DMS79 treated with DMSO at 0.1 percent for 48 hours (cell line): ENCODE results near the gene NRG3.

Experiments
- DNase-seq: peaks from one replicate; lab custom pipeline; 2025; lab: John Stamatoyannopoulos, UW

NRG3 gene

GRCh38 chr10:81884856-81885255 lies 9.9 kb downstream of the NRG3 start:
- DNase-seq: no peak

GRCh38 chr10:81885491-81885890 lies 10.5 kb downstream of the NRG3 start:
- no peak for DNase-seq

DNA sequence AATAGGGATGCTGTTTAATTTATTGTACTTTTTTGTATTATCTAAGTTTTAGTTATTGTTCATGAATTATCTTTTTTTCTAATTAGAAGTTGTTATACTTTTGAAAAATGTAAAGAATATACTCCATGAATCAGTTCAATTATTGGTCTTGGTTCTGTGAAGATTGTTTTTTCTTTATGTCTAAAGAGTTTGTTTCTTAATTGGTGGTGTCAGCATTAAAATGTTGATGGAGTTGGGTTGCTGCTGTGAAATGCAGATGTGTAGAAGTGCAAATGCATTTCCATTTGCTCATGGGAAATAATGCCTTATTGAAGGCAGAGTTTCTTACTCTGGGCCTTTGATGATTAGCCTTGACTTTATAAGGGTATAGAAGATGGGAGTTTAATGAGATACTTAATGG lies 11.9 kb downstream of the NRG3 start:
- DNase-seq: no peak

- DNase-seq: no peak
These were observed 14.3 kb downstream of the NRG3 start for GRCh38 chr10:81889181-81889769.

GRCh38 chr10:81894616-81895015 lies 19.6 kb downstream of the NRG3 start:
- no peak for DNase-seq

- DNase-seq: no peak
These were observed 23.5 kb downstream of the NRG3 start for GRCh38 chr10:81898518-81898917.

- no peak for DNase-seq
These were observed 26.0 kb downstream of the NRG3 start for GRCh38 chr10:81900989-81901388.

DNA sequence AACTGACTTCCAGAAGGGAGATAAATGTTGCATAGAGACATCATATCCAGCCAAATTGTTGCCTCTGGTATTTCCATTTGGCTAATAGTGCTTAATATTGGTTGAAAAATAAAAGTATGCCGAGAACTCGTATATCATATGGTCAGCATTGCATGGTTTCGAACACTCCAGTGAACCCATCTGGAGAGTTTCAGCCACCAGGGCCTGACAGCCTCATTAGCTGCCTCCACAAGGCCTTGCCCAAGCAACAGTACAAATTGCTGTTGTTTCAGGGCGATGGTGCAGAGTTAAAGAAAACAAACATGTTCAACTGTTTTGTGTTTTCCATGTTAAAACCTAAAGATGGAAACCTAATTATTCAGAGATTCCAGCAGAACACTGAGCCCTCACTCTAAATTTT lies 28.5 kb downstream of the NRG3 start:
- no peak for DNase-seq

DNA sequence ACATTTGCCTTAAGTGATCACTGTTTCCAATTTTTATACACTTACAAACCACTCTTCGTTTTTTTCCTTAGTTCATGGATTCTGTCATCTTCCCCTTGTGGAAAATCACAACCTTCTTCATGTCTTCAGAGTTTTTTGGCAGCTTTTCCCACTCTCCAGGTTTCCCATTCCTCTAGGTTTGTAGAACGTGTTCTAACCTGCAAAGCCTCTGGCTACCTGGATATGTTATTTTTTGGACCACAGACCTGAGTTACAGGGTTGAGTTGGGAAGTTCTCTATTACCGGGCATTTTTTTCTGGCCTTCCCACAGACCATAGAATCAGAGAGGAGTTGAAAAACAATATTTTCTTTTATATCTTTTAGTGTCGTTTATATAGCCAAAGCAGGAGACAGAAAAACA lies 30.2 kb downstream of the NRG3 start:
- no peak for DNase-seq

DNA sequence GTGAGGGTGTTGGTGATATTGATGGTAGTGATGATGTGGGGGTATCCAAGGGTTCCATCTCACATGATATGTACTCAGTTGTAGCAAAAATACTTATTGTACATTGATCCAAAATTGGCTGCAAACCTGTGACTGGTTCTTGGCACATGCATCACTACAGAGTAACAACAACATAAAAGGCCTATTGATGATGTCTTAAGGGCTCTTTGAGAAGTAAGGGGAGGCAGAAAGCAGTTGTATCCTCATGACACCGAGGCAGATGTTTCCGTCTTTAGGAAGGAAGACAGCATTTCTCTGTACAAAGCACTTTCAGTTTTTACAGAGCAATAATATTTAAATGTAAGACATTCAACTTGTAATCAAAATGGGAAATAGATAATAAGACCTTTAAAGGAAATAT lies 34.5 kb downstream of the NRG3 start:
- DNase-seq: no peak

DNA sequence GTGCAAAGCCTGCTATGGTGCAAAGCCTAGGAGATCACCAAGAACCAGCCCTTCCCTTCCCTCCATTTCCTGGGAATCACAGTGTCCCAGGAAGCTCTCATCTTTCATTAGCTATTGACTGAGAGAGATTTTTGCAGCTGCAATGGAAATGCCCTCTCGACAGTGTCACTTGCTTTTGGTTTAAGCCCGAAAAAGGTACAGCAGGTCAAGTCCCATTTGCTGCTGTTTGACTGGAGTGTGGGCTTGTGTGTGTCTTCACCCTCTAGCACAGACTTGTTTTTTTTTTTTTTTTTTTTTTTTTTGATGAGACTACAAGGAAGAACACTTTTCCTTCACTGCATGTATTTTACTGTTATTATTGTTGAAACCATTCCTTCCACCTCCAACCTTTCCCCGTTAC lies 36.3 kb downstream of the NRG3 start:
- DNase-seq: no peak

DNA sequence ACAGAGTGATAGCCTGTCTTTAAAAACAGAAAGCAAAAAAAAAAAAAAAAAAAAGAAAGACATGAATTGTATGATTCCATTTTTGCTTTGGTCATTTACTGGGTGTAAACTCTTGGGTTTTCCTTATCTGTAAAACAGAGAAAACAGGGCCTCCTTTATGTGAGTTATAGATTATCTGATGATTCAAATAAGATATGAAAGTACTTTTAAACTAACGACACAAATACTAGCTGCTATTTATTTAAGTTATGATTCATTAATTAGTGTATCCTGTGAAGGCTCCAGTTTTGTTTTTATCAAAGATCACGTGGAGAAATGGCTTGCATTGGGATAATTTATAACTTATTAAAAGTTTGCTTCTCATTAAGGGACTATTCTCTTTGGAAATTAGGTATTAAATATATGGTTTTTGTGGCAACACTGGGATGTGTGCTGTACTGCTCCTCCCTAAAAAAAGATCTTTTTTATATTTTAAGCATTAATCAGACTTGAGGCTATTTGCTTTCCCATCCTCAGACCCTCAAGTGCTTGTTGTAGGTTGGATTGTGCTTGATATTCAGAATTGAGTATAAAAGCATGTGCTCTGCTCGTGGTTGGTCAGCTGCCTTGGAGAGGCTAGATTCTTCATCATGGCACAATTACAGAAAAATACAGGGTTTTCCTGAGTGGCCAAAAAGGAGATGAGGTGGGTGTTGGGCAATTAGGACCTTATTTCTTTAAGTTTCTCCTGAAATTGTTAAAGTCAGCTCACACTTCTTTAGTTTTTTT lies 39.9 kb downstream of the NRG3 start:
- DNase-seq: no peak

DNA sequence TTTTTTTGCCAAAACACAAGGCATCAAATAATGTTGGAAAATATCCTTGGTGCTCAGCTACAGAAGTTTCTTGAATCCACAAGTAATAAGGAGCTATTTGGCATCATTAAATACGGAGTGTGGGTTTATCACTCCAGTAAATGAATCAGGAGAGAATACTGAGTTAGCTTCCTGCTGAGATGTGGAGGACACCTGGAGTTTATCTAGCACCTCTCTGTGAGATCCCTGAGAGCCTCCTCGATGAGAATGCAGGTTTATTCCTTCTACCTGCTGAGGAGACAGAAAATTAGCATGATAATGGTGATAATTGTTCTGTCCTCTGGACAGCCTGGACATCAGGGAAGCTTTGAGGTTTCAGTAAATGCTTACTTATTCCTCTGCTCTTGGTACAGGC lies 40.5 kb downstream of the NRG3 start:
- no peak for DNase-seq

DNA sequence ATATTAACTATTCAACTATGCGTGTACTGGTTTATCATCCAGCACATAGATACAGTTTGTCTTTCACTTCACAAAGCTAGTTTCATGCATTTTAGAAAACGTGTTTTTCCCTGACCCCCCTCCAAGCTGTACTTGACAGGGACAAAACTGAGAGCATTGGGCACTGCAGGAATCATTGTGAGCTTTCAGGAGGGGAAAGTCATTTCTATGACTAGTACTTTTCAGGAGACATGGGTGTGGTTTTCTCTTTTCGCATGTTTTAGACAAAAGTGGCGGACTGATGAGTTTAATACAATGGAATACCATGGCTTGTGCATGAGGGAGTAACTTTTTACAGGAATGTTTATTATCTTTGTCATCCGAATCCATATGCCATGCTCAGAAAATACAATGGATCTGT lies 42.7 kb downstream of the NRG3 start:
- no peak for DNase-seq

DNA sequence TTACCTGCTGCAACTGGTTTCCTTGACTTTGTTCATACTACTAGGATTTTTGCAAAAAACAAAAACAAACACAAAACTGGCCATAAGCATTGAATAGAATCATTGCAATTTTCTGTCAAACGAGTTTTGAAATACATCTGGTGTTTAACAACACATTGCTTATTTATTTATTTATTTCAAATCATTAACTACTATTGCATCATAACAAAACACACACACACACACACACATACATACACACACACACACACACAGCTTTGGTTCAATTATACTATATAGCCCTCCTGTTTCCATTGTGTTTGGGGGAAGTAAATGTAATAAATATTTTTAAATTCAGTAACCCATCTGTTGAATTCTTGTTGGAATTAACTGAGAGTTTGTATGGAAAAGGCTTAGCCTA lies 43.8 kb downstream of the NRG3 start:
- DNase-seq: no peak

DNA sequence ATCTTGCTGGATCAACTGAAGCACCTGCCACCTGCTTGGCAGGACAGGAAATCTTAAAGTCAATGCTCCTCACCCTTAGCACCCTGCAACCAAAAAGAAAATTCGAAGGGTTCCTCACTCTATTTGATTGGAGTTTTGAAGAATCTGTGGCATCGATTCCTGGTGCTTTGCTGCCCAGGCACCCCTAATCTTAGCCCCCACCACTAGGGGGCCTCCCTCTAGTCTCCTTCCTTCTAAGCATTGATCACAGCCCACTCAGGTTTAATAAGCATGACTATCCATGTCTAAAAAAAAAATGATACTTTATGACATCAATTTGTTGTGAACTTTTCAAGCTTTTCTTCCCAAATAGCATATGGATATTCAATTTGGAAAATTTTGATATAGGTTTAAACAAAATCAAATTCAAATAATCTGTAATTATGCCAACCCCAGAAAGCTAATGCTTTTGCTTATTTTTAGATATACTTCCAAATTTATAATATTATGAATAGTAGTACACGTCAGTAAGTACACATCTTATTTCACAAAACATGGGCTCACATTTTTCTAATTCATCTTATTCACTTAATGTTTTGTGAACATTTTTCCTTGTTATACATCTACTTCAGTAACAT lies 45.3 kb downstream of the NRG3 start:
- no peak for DNase-seq

DNA sequence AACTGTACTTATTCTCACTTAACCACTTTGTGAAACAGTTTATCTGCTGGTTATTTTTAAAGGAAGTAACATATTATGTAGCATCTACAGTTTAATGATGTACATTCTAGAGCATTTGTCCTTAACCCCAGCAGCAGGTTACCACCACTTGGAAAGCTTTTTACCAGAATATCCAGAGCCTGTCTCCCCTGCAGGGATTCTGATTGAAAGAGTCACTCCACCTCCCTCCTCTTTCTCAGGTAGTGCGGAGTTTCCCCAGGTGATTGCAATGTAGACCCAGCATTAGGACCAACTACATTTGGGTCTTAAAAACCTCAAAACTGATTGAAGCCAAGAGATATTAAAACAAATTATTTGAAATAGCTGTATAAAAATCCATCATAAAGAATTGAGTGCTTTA lies 53.1 kb downstream of the NRG3 start:
- DNase-seq: no peak

DNA sequence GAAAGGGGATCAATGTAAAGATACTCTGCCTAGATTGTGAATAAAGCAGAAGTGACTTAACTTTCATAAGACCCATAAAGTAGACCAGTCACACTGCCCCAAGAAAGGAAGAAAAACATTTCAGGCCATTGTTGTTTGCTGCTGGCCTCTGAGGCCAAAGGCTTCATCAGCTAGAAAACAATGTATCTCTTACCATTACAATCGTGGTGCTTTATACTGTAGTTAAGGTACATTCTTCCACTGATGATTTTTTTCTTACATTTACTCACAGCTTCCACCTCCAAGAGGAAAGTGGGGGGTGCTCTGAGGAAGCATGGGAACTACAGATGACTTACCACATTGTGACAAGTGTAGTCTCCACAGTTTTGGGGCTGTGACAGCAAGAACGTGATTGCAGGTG lies 68.6 kb downstream of the NRG3 start:
- DNase-seq: no peak

DNA sequence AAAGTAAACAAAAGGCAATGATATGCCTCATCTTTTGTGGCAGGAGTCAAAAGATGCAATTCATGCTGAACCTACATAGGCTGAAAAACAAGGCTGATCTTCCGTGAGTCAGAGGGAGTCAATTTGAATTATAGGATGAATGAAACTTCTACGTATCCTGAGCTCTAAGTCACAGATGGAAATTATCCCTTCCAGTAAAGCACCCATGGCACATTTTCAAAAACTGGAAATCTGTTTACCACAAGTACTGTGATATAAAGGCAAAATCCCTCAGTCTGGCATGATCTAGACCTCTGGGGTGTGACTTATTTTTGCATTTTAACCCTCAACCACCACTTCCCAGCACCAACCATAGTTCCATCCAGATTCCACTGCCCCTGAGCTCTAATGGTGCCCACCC lies 69.6 kb downstream of the NRG3 start:
- no peak for DNase-seq

DNA sequence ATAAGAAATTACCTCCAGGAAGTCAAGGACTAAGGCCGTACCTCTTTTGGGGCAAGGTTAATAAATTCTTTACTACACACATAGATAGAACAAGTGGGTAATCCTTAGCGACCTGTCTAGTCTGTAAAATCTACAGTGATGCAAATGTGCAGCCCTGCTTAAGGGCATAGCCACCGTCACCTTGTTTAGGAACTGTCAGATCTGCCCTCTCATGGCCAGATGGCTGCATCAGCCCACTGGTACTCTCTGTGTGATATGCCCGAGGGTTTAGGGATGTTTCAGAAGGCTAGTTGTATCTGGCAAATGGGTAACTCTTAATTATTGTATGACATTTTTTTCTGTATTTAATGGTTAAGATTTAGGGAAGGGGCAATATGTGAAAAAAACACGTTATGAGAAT lies 74.3 kb downstream of the NRG3 start:
- no peak for DNase-seq

DNA sequence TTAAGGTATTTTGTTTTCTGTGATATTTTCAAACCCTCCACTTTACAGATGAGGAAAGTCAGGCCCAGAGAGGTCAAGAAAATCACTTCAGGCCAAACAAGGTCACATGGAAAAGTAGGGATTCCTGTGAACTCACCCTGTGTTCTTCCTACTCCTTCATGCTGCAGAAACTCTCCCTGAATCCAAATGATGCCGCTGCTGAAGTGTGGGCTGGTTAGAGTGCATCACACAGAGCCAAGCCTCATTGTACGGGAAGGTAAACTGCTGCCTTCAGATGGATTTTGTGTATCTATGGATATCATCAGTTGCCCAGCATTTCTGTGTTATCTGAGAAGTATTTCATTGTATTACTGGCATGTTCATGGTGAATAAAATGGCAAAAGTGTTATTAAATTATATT lies 75.4 kb downstream of the NRG3 start:
- no peak for DNase-seq

GRCh38 chr10:81953420-81953819 lies 78.4 kb downstream of the NRG3 start:
- DNase-seq: no peak

DNA sequence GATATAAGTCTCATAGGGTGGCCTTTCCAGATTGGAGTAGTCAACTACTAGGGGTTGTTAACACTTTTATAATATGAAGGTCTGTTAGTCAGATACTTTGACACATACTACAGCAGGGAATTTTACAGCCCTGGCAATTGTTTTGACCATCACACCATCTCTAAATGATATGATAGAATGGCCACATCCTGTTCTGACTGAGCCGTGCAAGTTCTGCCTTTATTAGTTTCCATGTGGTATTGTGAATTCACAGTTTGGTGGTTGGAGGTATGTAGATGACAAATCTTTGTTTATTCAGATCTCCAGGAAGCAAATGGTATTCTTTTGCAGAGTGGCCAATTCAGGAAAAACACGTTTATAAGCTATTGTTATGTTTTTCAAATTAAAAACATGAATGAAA lies 83.0 kb downstream of the NRG3 start:
- DNase-seq: no peak

DNA sequence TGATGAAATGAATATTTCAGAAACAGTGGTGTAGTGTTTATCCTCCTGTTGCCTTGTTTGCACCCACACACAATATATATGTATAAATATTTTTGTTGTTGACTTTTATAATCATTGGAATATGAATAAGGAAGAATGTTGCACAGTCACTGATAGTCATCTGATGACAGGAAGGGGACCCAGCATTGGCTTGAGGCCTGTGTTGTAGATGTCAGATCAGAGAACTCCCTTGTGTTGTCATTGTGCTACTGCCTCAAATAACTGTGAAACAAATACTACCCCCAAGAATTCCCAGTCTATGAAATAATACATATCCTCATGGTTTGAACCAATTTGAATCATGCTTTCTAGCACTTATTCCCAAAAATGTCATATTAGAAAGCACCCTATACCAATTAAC lies 84.0 kb downstream of the NRG3 start:
- DNase-seq: no peak
